HFFc6 (cell line): ENCODE data around the gene ATXN7L3B. TPM values are rescaled to one million over a fixed set of nuclear protein-coding genes. Genes with fewer than 3 reads are reported as not detected.
A peak's percentile ranks its signal among the peaks of the same experiment; 100 is the strongest.

Experiments
- DNase-seq: peaks from one replicate; pipeline ENCODE4 v3.0.0-alpha.2; 2018
- H3K27ac Mint-ChIP-seq: 2 replicates; pipeline ENCODE4 v1.8.0; 2020; ENCODE audit warnings: mild to moderate bottlenecking, mixed read lengths
- H3K27me3 Mint-ChIP-seq: 2 replicates; pipeline ENCODE4 v1.8.0; 2021; ENCODE audit warnings: mild to moderate bottlenecking, moderate library complexity, mixed read lengths; ENCODE audit not compliant: insufficient read depth
- H3K36me3 Mint-ChIP-seq: 2 replicates; pipeline ENCODE4 v1.8.0; 2021; ENCODE audit warnings: low read depth, mixed read lengths
- H3K4me1 Mint-ChIP-seq: 2 replicates; pipeline ENCODE4 v1.8.0; 2020; ENCODE audit warnings: low read depth, mixed read lengths
- H3K4me3 Mint-ChIP-seq: 2 replicates; pipeline ENCODE4 v1.8.0; 2020; ENCODE audit warnings: mild to moderate bottlenecking, moderate library complexity, mixed read lengths
- H3K9me3 Mint-ChIP-seq: 2 replicates; pipeline ENCODE4 v1.8.0; 2020; ENCODE audit warnings: mild to moderate bottlenecking, mixed read lengths
- CTCF ChIP-seq: fragments of 200-600 bp; sonication (generic); IDR thresholded peaks from 2 replicates; pipeline ENCODE4 v1.5.0; 2021; ENCODE audit warnings: antibody characterized with exemption, mild to moderate bottlenecking
- total RNA-seq, 6 experiments: library from RNA; stranded (reverse); fragmentation: NEBNext Ultra II Directional; extraction: Animal tissue kit (Norgen Biotek cat#: 25700); gene quantifications; 2 replicates in 1 of 6; 3 replicates in 5 of 6; pipeline ENCODE4 v1.2.3, GENCODE V29; 2021

The ATXN7L3B gene
- total RNA-seq, 6 experiments from 2014 or later = 18.3 to 24.0 (median 20.5) TPM

GRCh38 chr12:74539261-74539660 lies 1.6 kb downstream of the ATXN7L3B start:
- peaks cover 49% of the 10 kb centered on the region for H3K36me3 Mint-ChIP-seq
- peaks cover 44% of the 10 kb centered on the region for H3K4me1 Mint-ChIP-seq

GRCh38 chr12:74539765-74540526 lies 2.3 kb downstream of the ATXN7L3B start:
- H3K9me3 Mint-ChIP-seq = no peaks in the 10 kb centered on the region; the same call in 1 of the 2 replicates
- H3K27me3 Mint-ChIP-seq = no peaks in the 10 kb centered on the region; the same call in 1 of the 2 replicates
- peak overlapping the region; percentile 100 for H3K27ac Mint-ChIP-seq
- H3K4me3 Mint-ChIP-seq = peak overlapping the region; percentile 99
- no peak for TF ChIP-seq CTCF
- no peak for DNase-seq
- H3K36me3 Mint-ChIP-seq = peaks cover 49% of the 10 kb centered on the region
- peaks cover 44% of the 10 kb centered on the region for H3K4me1 Mint-ChIP-seq

More at GRCh38 chr12:74539261-74539660, 1.6 kb downstream of the ATXN7L3B start:
- peak overlapping the region; percentile 99 for H3K4me3 Mint-ChIP-seq
- H3K27me3 Mint-ChIP-seq = no peaks in the 10 kb centered on the region; the same call in 1 of the 2 replicates
- H3K27ac Mint-ChIP-seq = peak overlapping the region; percentile 100
- TF ChIP-seq CTCF = no peak
- no peak for DNase-seq
- H3K9me3 Mint-ChIP-seq = no peaks in the 10 kb centered on the region; the same call in 1 of the 2 replicates

GRCh38 chr12:74541074-74541473 lies 3.4 kb downstream of the ATXN7L3B start:
- Mint-ChIP-seq H3K4me3 (peak overlapping the region; percentile 99; the same call in 1 of the 2 replicates), H3K36me3 (peaks cover 49% of the 10 kb centered on the region), H3K4me1 (peaks cover 44% of the 10 kb centered on the region), H3K27me3 (no peaks in the 10 kb centered on the region; the same call in 1 of the 2 replicates), H3K27ac (no peak overlapping the region; the same call in 1 of the 2 replicates), H3K9me3 (no peaks in the 10 kb centered on the region; the same call in 1 of the 2 replicates)
- DNase-seq = no peak
- TF ChIP-seq CTCF = no peak

- Mint-ChIP-seq H3K27ac (no peak overlapping the region), H3K9me3 (no peaks in the 10 kb centered on the region), H3K4me3 (no peak overlapping the region), H3K36me3 (peaks cover 4% of the 10 kb centered on the region; the same call in 1 of the 2 replicates), H3K27me3 (no peaks in the 10 kb centered on the region), H3K4me1 (no peaks in the 10 kb centered on the region; the same call in 1 of the 2 replicates)
- no peak for DNase-seq
- no peak for TF ChIP-seq CTCF
These were observed 9.6 kb downstream of the ATXN7L3B start for GRCh38 chr12:74547249-74547648.

DNA sequence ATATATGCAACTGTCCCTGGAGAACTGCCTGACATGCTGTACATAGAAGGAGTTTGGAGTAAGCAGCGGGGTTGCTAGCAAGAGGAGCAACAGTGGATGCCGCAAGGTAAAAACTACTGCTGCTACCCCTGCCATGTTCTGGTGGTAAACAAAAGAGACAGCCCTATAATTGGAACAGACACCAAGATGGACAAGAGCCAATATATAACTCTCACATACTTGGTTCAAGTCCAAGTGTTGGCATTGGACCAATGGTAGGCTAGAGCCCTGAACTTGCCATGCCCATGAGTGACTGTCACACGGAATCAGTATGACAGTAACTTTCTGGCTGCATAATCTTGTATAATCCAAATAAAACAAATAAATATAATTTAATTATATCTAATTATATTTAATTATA lies 13.7 kb downstream of the ATXN7L3B start:
- no peak for TF ChIP-seq CTCF
- no peaks in the 10 kb centered on the region for H3K36me3 Mint-ChIP-seq
- no peaks in the 10 kb centered on the region for H3K4me1 Mint-ChIP-seq
- no peak overlapping the region for H3K27ac Mint-ChIP-seq
- no peak overlapping the region for H3K4me3 Mint-ChIP-seq
- no peaks in the 10 kb centered on the region for H3K9me3 Mint-ChIP-seq
- no peak for DNase-seq
- no peaks in the 10 kb centered on the region for H3K27me3 Mint-ChIP-seq
